GM12878 (cell line): Measurements from ENCODE around the gene H2BK1. TPM values are rescaled to one million over a fixed set of nuclear protein-coding genes. Genes with fewer than 3 reads are reported as not detected.

Experiments used
- ATAC-seq: fragments of 200-7000 bp; cut with Tn5 transposase; 3 replicates; pipeline ENCODE4 v1.9.1; 2020; ENCODE audit warnings: mild to moderate bottlenecking, moderate library complexity
- BruUV-seq: library from RNA; stranded (reverse); fragments of 400-500 nt; replicated peaks from 2 replicates; lab custom pipeline; 2021; lab: Mats Ljungman, UMichigan
- CTCF ChIA-PET: fragments of 300-600 bp; sonication (Branson Sonifier 250); formaldehyde crosslinking; extraction: SDS; loops from one replicate; lab custom pipeline; 2021; ENCODE audit warnings: inconsistent platforms; lab: Yijun Ruan, JAX
- POLR2A ChIA-PET: fragments of 350-600 bp; formaldehyde crosslinking; extraction: SDS; loops from one replicate; lab custom pipeline; 2021; ENCODE audit warnings: inconsistent platforms; lab: Charles Lee
- RAD21 ChIA-PET: fragments of 300-600 bp; sonication (Branson Sonifier 250); formaldehyde crosslinking; loops from one replicate; lab custom pipeline; 2023; ENCODE audit warnings: antibody characterized with exemption; ENCODE audit not compliant: unreplicated experiment; lab: Charles Lee
- SMC1A ChIA-PET: fragments of 300-600 bp; sonication (Branson Sonifier 250); formaldehyde crosslinking; loops from one replicate; lab custom pipeline; 2023; ENCODE audit not compliant: unreplicated experiment, uncharacterized antibody; lab: Charles Lee
- DNase-seq: peaks from one replicate; pipeline ENCODE4 v3.0.0-alpha.2; 2011; ENCODE audit warnings: low read depth, low spot score
- FAIRE-seq: peaks from 3 replicates; lab custom pipeline; 2011; peaks lifted over from hg19 to GRCh38; lab: Jason Lieb, UNC
- H2AFZ ChIP-seq: 2 replicates; pipeline ENCODE4 v1.6.0; 2011; ENCODE audit warnings: low read depth, low read length, control low read depth; ENCODE audit not compliant: control insufficient read depth
- H3K27ac ChIP-seq: 2 replicates; pipeline ENCODE4 v1.5.1; 2011; ENCODE audit warnings: control low read depth; ENCODE audit not compliant: control insufficient read depth, insufficient read depth
- H3K27me3 ChIP-seq, 2 experiments: replicated peaks in 1 of 2; 2 replicates each; pipeline versions ENCODE4 v1.6.0 to v1.6.1; 2011; ENCODE audit warnings: low read length in 1 of 2; ENCODE audit not compliant: control insufficient read depth in 2 of 2, insufficient read depth in 2 of 2
- H3K36me3 ChIP-seq, 2 experiments: 2 replicates each; pipeline ENCODE4 v1.5.1; 2011; ENCODE audit warnings: low read length in 1 of 2; ENCODE audit not compliant: control insufficient read depth in 2 of 2, insufficient read depth in 2 of 2
- H3K4me1 ChIP-seq: 2 replicates; pipeline ENCODE4 v1.6.1; 2011; ENCODE audit warnings: mild to moderate bottlenecking, low read length, moderate library complexity, mixed read lengths; ENCODE audit not compliant: control insufficient read depth, insufficient read depth
- H3K4me2 ChIP-seq: 2 replicates; pipeline ENCODE4 v1.6.0; 2011; ENCODE audit warnings: control low read depth; ENCODE audit not compliant: control insufficient read depth, insufficient read depth
- H3K4me3 ChIP-seq: fragments of 200-600 bp; sonication (generic); 2 replicates; pipeline ENCODE4 v1.5.1; 2016
- H3K79me2 ChIP-seq: 2 replicates; pipeline ENCODE4 v1.6.0; 2011; ENCODE audit warnings: low read length; ENCODE audit not compliant: control insufficient read depth, insufficient read depth
- H3K9ac ChIP-seq: 2 replicates; pipeline ENCODE4 v1.8.0; 2011; ENCODE audit warnings: low read length, control low read depth, mixed read lengths; ENCODE audit not compliant: control insufficient read depth, insufficient read depth
- H3K9me3 ChIP-seq: replicated peaks from 3 replicates; pipeline ENCODE4 v1.5.1; 2011; ENCODE audit warnings: mild to moderate bottlenecking, low read length; ENCODE audit not compliant: control insufficient read depth, insufficient read depth
- H4K20me1 ChIP-seq: 2 replicates; pipeline ENCODE4 v1.6.0; 2011; ENCODE audit not compliant: control insufficient read depth, insufficient read depth
- BCL11A ChIP-seq: IDR thresholded peaks from 2 replicates; pipeline ENCODE4 v1.6.1; 2011; ENCODE audit warnings: low read depth, low read length
- BMI1 ChIP-seq: fragments of 450-650 bp; IDR thresholded peaks from 2 replicates; pipeline ENCODE4 v1.6.1; 2016; ENCODE audit warnings: mild to moderate bottlenecking, moderate library complexity, borderline replicate concordance
- EED ChIP-seq: sonication (generic); IDR thresholded peaks from 2 replicates; pipeline ENCODE4 v1.6.1; 2016; ENCODE audit warnings: antibody characterized with exemption, low read depth
- EP300 ChIP-seq, 2 experiments: fragments of 150-350 bp in 1 of 2; IDR thresholded peaks; 2 replicates each; pipeline ENCODE4 v1.6.1; 2011 to 2012; ENCODE audit warnings: low read depth in 2 of 2, low read length in 2 of 2, borderline replicate concordance in 1 of 2, improper control_type of control experiment in 1 of 2, inconsistent platforms in 1 of 2; ENCODE audit not compliant: control insufficient read depth in 1 of 2
- HDAC2 ChIP-seq: fragments of 200-600 bp; sonication (generic); IDR thresholded peaks from 2 replicates; pipeline ENCODE4 v1.6.1; 2017
- IRF4 ChIP-seq: IDR thresholded peaks from 2 replicates; pipeline ENCODE4 v1.6.1; 2011; ENCODE audit warnings: low read depth, low read length
- NR2C1 ChIP-seq: fragments of 450-650 bp; IDR thresholded peaks from 2 replicates; pipeline ENCODE4 v1.6.1; 2017; ENCODE audit warnings: antibody characterized with exemption, mild to moderate bottlenecking, moderate library complexity
- PKNOX1 ChIP-seq: fragments of 450-650 bp; IDR thresholded peaks from 2 replicates; pipeline ENCODE4 v1.6.1; 2016; ENCODE audit warnings: mild to moderate bottlenecking
- POLR2A ChIP-seq: IDR thresholded peaks from 2 replicates; pipeline ENCODE4 v1.6.1; 2011; ENCODE audit warnings: low read depth, mild to moderate bottlenecking, low read length
- RELA ChIP-seq: fragments of 450-650 bp; IDR thresholded peaks from 2 replicates; pipeline ENCODE4 v1.8.0; 2014; ENCODE audit warnings: borderline replicate concordance; ENCODE audit not compliant: partially characterized antibody
- SPI1 ChIP-seq: IDR thresholded peaks from 2 replicates; pipeline ENCODE4 v1.6.1; 2011; ENCODE audit warnings: low read depth, mild to moderate bottlenecking, low read length, moderate library complexity, borderline replicate concordance; ENCODE audit not compliant: insufficient read depth
- STAT1 ChIP-seq: fragments of 450-650 bp; conservative IDR thresholded peaks from 2 replicates; pipeline ENCODE4 v1.6.1; 2014; ENCODE audit warnings: antibody characterized with exemption, mild to moderate bottlenecking
- TAF1 ChIP-seq: IDR thresholded peaks from 2 replicates; pipeline ENCODE4 v1.6.1; 2011; ENCODE audit warnings: mild to moderate bottlenecking, low read depth, low read length, borderline replicate concordance
- TCF7 ChIP-seq: IDR thresholded peaks from 2 replicates; pipeline ENCODE4 v1.6.1; 2014; ENCODE audit warnings: antibody characterized with exemption, borderline replicate concordance
- USF2 ChIP-seq: IDR thresholded peaks from 2 replicates; pipeline ENCODE4 v1.6.1; 2011; ENCODE audit warnings: low read depth, low read length, improper control_type of control experiment, borderline replicate concordance
- ZNF207 ChIP-seq: fragments of 450-650 bp; IDR thresholded peaks from 2 replicates; pipeline ENCODE4 v1.6.1; 2014; ENCODE audit warnings: antibody characterized with exemption, mild to moderate bottlenecking, borderline replicate concordance
- WGBS: methylation state at CpG from one replicate; pipeline ENCODE4 v1.1.6; 2016; ENCODE audit warnings: low lambda C conversion rate; ENCODE audit not compliant: insufficient replicate concordance, insufficient coverage; ENCODE audit errors: missing lambda C conversion rate; 5-methylcytosine and 5-hydroxymethylcytosine counted together
- in situ Hi-C: fragments of 300-500 bp; cut with MboI; formaldehyde crosslinking; loops from 9 replicates; pipeline ENCODE4 v1.14.3; 2018; ENCODE audit warnings: mixed read lengths
- intact Hi-C: fragments of 100-400 bp; cut with micrococcal nuclease; formaldehyde crosslinking; loops from one replicate; pipeline ENCODE4 v1.14.2; 2022; ENCODE audit not compliant: unreplicated experiment
- polyA plus RNA-seq, 11 experiments: library from polyadenylated mRNA; depleted of rRNA in 4 of 11; unstranded in 6 of 11; stranded (reverse) in 5 of 11; fragments of >200 nt; fragmentation: Nextera tagmentation in 4 of 11; fragmentation: Illumina TruSeq in 1 of 11; extraction: Ambion mirVana in 4 of 11; extraction: Trizol in 1 of 11; gene quantifications; 1 replicate in 1 of 11; 2 replicates in 10 of 11; pipeline versions ENCODE4 v1.2.1 to v1.2.3, GENCODE V29; 2011 to 2016; ENCODE audit warnings: inconsistent platforms in 2 of 11, missing spikeins in 2 of 11, low read depth in 1 of 11
- total RNA-seq, 4 experiments: library from RNA; depleted of rRNA in 3 of 4; stranded (reverse); fragments of >200 nt in 3 of 4; fragmentation: Illumina TruSeq in 1 of 4; extraction: Trizol in 1 of 4; gene quantifications; 2 replicates each; pipeline versions ENCODE4 v1.2.1 to v1.2.3, GENCODE V29; 2013 to 2021

Gene H2BK1
- total and polyA plus RNA-seq, 10 of the 15 experiments (the other 5 are each of a cell fraction or from before 2014, with no cell fraction given), result 0.54 TPM; not detected in 9

GRCh38 chr7:151194188-151194587 lies 16.1 kb downstream of the H2BK1 start:
- H3K4me3 ChIP-seq, result no peak overlapping the region
- SMC1A ChIA-PET, result interaction anchor here (1.0 kb wide), 1 partner anchor 17 kb away, joined by 3 read pairs; no protein-coding TSS in a partner anchor
- DNase-seq (no peak), FAIRE-seq (no peak), ATAC-seq (no peak)
- POLR2A ChIA-PET, result no interaction called here
- WGBS, result 6% methylated on average over 7 of the region's 7 CpGs
- no TSS peak for BruUV-seq
- TF ChIP-seq POLR2A (no peak), PKNOX1 (peak; percentile 55), RELA (no peak), BCL11A (no peak)
- H2AFZ ChIP-seq, result no peak overlapping the region
- H3K4me2 ChIP-seq, result no peak overlapping the region
- intact Hi-C loops, result no loop called here
- H3K4me1 ChIP-seq, result no peaks in the 10 kb centered on the region
- no peak overlapping the region for H3K27ac ChIP-seq
- no peaks in the 10 kb centered on the region for H3K36me3 ChIP-seq
- RAD21 ChIA-PET, result no interaction called here
- peaks cover 2 to 6% of the 10 kb centered on the region in 2 experiments; a peak in 2 of 4 replicates for H3K27me3 ChIP-seq
- CTCF ChIA-PET, result interaction anchor here (1.7 kb wide), 1 partner anchor 50 kb away, joined by 4 read pairs; no protein-coding TSS in a partner anchor
- in situ Hi-C loops, result no loop called here
- H3K9me3 ChIP-seq, result no peaks in the 10 kb centered on the region
- H4K20me1 ChIP-seq, result no peaks in the 10 kb centered on the region
- no peaks in the 10 kb centered on the region for H3K79me2 ChIP-seq
- no peak overlapping the region for H3K9ac ChIP-seq

- in situ Hi-C loops, result no loop called here
- no TSS peak for BruUV-seq
- Histone ChIP-seq H3K4me1 (no peaks in the 10 kb centered on the region), H3K9ac (no peak overlapping the region), H3K27ac (no peak overlapping the region), H3K4me2 (no peak overlapping the region), H2AFZ (no peak overlapping the region), H3K9me3 (no peaks in the 10 kb centered on the region), H3K36me3 (no peaks in the 10 kb centered on the region), H4K20me1 (no peaks in the 10 kb centered on the region), H3K4me3 (no peak overlapping the region), H3K27me3 (peaks cover 0 to 6% of the 10 kb centered on the region in 2 experiments; a peak in 1 of 4 replicates), H3K79me2 (no peaks in the 10 kb centered on the region)
- DNase-seq (no peak), ATAC-seq (no peak), FAIRE-seq (no peak)
- ChIA-PET SMC1A (no interaction called here), POLR2A (no interaction called here), CTCF (no interaction called here), RAD21 (no interaction called here)
- intact Hi-C loops, result no loop called here
- 24% methylated on average over 14 of the region's 14 CpGs for WGBS
- no peak for TF ChIP-seq EP300 (IDR thresholded peaks at IDR 0.05; ENCODE audit: borderline replicate concordance in 1 of 2, control insufficient read depth in 1 of 2, low read depth in 2 of 2, low read length in 2 of 2)
- TF ChIP-seq EED, result no peak
- no peak for TF ChIP-seq IRF4
- no peak for TF ChIP-seq USF2
- no peak for TF ChIP-seq BMI1
- TF ChIP-seq TCF7, result no peak
- no peak for TF ChIP-seq NR2C1
- no peak for TF ChIP-seq SPI1
- TF ChIP-seq TAF1, result no peak
- TF ChIP-seq STAT1, result no peak
- TF ChIP-seq ZNF207, result no peak
- no peak for TF ChIP-seq HDAC2
Measured at GRCh38 chr7:151193203-151193978, 16.9 kb downstream of the H2BK1 start.
